DOHH2 (cell line): ENCODE measurements around the gene CLIC6.

ENCODE experiments used
- EZH2phosphoT487 ChIP-seq: fragments of 200-600 bp; sonication (generic); IDR thresholded peaks from 2 replicates; pipeline ENCODE4 v1.6.1; 2017; ENCODE audit warnings: borderline replicate concordance, mild to moderate bottlenecking, antibody characterized with exemption, low read length, moderate library complexity, mixed read lengths
- TF ChIP-seq, protein P1 (sequence below): fragments of 200-600 bp; sonication (generic); IDR thresholded peaks from one replicate; pipeline ENCODE4 v1.5.1; 2014; ENCODE audit warnings: antibody characterized with exemption, mild to moderate bottlenecking, low read depth, low read length; ENCODE audit not compliant: poor library complexity, severe bottlenecking

DNA sequence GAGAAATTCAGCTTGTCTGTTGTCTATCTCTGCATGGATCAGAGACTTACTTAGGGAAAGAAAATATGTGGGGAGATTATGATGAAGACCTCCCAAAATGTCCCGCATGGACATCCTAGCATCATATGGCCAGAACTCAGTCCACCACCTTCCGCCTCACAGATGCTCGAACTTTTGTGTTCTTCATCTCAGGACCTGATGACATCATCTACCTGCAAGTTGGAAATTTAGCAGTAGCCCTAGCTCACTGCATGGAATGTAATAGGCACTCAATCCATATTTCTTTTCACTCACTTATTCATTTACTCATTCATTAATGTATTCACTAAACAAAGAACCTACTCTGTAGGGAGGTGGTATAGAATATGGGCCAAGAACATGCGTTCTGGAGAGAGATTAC lies 96.8 kb downstream of the CLIC6 start:
- TF ChIP-seq, protein P1, sequence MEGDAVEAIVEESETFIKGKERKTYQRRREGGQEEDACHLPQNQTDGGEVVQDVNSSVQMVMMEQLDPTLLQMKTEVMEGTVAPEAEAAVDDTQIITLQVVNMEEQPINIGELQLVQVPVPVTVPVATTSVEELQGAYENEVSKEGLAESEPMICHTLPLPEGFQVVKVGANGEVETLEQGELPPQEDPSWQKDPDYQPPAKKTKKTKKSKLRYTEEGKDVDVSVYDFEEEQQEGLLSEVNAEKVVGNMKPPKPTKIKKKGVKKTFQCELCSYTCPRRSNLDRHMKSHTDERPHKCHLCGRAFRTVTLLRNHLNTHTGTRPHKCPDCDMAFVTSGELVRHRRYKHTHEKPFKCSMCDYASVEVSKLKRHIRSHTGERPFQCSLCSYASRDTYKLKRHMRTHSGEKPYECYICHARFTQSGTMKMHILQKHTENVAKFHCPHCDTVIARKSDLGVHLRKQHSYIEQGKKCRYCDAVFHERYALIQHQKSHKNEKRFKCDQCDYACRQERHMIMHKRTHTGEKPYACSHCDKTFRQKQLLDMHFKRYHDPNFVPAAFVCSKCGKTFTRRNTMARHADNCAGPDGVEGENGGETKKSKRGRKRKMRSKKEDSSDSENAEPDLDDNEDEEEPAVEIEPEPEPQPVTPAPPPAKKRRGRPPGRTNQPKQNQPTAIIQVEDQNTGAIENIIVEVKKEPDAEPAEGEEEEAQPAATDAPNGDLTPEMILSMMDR, result no peak
- TF ChIP-seq EZH2phosphoT487, result no peak
